Adipocyte (in vitro differentiated cells): ENCODE data around the gene ABO.
"Not testable (repeated sequence)": the region's sequence is repeated elsewhere in the genome, so short reads cannot be mapped to it uniquely, and the experiment has no call there.

Experiments used
- DNase-seq: peaks from one replicate; pipeline ENCODE4 v3.0.0-alpha.2; 2015; ENCODE audit warnings: low read depth
- H3K27me3 ChIP-seq: replicated peaks from 2 replicates; pipeline ENCODE4 v1.7.0; 2013; ENCODE audit warnings: mild to moderate bottlenecking, low read length, moderate library complexity; ENCODE audit not compliant: control insufficient read depth, insufficient read depth
- H3K36me3 ChIP-seq: 2 replicates; pipeline ENCODE4 v1.7.0; 2013; ENCODE audit warnings: low read length, mild to moderate bottlenecking, moderate library complexity; ENCODE audit not compliant: control insufficient read depth, insufficient read depth, severe bottlenecking
- H3K4me1 ChIP-seq: 2 replicates; pipeline ENCODE4 v1.7.0; 2013; ENCODE audit warnings: mild to moderate bottlenecking, low read length, moderate library complexity; ENCODE audit not compliant: control insufficient read depth, insufficient read depth
- H3K4me3 ChIP-seq: 2 replicates; pipeline ENCODE4 v1.7.0; 2013; ENCODE audit warnings: mild to moderate bottlenecking, low read length, moderate library complexity
- H3K9ac ChIP-seq: 2 replicates; pipeline ENCODE4 v1.7.0; 2013; ENCODE audit warnings: mild to moderate bottlenecking, low read length, moderate library complexity
- H3K9me3 ChIP-seq: 2 replicates; pipeline ENCODE4 v1.7.0; 2013; ENCODE audit warnings: mild to moderate bottlenecking, low read length, moderate library complexity; ENCODE audit not compliant: control insufficient read depth

Gene ABO

DNA sequence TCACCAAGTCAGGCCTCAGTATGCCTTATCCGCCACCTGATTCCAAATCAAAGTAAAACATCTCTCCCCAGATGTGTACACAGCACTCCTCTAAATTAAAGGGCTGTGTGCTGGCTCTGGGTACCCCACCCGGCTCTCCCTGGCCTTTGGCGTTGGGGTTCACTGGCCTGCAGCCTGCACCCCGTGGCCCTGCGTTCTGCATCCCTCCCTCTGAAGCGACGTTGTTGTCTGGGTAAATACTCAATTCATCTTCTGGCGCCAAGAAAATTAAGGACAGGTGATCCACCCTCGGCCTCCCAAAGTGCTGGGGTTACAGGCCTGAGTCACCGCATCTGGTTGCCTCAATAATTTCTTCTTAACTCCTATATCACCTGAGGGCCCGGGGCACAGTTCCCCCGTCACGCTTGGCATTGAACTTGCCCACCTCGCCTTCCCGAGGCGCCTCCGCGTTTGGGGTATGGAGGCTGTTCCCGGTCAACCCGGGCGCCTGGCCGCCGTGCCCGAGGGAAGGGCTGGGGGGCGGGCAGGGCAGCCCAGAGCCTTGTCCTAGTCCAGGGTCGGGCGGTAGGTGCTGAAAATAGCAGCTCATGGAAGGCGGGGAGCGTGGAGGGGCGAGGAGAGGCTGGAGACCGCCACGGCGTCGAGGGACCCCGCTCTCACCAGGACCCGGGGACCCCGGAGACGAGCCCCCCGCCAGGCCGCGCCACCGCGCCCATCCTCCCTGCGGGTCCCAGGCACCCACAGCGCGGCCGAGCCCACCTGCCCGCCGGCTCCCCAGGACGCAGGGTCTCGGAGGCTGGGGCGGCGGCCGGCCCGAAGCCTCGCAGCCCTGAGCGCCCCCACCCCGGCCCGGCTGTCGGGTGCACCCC, 531 bp downstream of the ABO start:
- no peak overlapping the region for H3K9ac ChIP-seq
- peaks cover 14% of the 10 kb centered on the region for H3K9me3 ChIP-seq
- H3K4me1 ChIP-seq = no peaks in the 10 kb centered on the region
- H3K36me3 ChIP-seq = no peaks in the 10 kb centered on the region
- no peak overlapping the region for H3K4me3 ChIP-seq
- DNase-seq = no peak
- peaks cover 50% of the 10 kb centered on the region for H3K27me3 ChIP-seq

DNA sequence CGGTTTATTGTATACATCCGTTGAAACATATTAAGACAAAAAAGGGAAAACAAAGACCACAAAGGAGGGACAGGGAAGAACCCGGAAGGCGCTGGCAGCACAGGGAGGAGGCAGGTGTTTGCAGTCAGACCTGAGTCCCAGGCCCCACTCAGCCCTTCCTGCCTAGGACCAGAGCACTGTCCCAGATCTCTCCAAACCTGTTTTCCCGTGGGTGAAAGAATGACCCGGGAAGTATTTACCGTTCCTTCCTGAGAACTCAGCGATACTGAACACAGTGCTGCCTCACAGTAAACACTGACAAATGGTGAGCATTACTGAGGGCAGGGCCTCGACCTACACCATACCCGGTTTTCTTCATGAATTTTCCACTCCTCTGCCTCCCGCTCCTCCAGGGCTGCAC, 1.2 kb downstream of the ABO start:
- Histone ChIP-seq H3K27me3 (peaks cover 46% of the 10 kb centered on the region), H3K9ac (no peak overlapping the region), H3K36me3 (no peaks in the 10 kb centered on the region), H3K4me3 (no peak overlapping the region), H3K4me1 (no peaks in the 10 kb centered on the region), H3K9me3 (peaks cover 13% of the 10 kb centered on the region)
- no peak for DNase-seq

DNA sequence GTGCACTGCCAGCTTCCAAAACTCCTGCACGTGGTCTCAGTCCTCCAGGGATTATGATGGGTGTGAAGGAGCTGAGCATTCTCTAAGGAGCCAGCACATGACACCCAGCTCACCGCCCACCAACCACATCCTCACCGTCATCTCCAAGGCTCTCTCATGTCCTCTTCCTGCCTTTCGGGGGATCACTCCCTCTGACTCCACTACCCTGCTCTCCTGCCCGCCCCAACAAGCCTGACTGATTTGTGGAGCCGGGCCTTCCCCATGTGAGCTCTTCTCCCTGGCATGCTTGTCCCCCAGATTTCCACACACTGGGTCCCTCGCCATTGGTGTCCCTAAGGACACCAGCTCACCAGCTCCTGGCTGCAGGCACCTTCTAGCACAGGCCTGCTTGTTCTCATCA, 1.9 kb downstream of the ABO start:
- H3K4me1 ChIP-seq = no peaks in the 10 kb centered on the region
- H3K36me3 ChIP-seq = no peaks in the 10 kb centered on the region
- no peak for DNase-seq
- peaks cover 46% of the 10 kb centered on the region for H3K27me3 ChIP-seq
- no peak overlapping the region for H3K9ac ChIP-seq
- H3K4me3 ChIP-seq = no peak overlapping the region
- H3K9me3 ChIP-seq = peaks cover 6% of the 10 kb centered on the region

DNA sequence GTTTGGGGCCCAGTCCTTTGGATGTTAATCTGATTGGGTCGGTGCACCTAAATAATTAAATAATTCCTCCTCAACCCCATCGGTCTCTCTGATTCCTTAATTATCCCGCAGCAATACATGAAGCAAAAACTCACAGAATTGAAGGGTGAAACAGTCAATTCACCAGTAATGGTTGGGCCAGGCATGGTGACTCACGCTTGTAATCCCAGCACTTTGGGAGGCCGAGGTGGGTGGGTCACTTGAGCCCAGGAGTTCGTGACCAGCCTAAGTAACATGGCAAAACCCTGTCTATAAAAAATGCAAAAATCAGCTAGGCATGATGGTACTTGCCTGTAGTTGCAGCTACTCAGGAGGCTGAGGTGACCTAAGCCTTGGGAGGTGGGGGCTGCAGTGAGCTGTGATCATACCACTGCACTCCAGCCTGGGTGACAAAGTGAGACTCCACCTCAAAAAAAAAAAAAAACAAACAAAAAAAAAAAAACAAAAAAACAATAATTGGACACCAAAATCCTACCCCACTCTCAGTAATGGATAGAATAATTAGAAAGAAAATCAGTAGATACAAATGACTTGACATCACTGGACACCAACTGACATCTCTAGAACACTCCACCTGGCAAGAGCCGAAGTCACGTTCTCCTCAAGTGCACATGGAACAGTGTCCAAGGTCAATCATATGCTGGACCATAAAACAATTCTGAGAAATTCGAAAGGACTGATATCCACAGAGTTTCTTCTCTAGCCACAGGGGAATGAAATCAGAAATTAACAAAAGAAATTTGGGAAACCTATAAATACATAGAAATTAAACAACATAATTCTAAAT, 5.3 kb downstream of the ABO start:
- Histone ChIP-seq H3K4me3 (no peak overlapping the region), H3K9ac (no peak overlapping the region), H3K4me1 (no peaks in the 10 kb centered on the region), H3K27me3 (peaks cover 36% of the 10 kb centered on the region), H3K36me3 (no peaks in the 10 kb centered on the region), H3K9me3 (no peaks in the 10 kb centered on the region)
- no peak for DNase-seq

DNA sequence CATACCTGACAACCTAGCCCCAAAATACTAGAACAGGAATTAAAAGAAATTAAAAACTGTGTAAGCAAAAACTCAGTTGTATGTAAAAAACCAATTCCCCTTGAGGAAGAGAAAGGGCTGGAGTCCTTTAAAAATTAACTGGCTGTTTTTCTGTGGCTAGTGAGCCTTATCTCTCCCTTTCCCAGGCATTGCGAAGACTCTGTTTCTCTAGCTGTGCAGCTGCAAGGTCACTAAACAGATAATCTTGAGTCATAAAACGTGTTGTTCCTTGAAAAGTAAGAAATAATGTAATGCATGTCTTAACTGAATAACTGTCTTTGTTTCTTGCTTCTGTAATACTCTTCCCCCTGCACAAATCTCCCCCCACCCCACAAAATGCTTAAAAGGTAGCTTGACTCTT, 5.9 kb downstream of the ABO start:
- not testable (repeated sequence) for H3K9me3 ChIP-seq, H3K36me3 ChIP-seq, H3K4me1 ChIP-seq, H3K9ac ChIP-seq, H3K4me3 ChIP-seq, DNase-seq
- peaks cover 34% of the 10 kb centered on the region for H3K27me3 ChIP-seq

DNA sequence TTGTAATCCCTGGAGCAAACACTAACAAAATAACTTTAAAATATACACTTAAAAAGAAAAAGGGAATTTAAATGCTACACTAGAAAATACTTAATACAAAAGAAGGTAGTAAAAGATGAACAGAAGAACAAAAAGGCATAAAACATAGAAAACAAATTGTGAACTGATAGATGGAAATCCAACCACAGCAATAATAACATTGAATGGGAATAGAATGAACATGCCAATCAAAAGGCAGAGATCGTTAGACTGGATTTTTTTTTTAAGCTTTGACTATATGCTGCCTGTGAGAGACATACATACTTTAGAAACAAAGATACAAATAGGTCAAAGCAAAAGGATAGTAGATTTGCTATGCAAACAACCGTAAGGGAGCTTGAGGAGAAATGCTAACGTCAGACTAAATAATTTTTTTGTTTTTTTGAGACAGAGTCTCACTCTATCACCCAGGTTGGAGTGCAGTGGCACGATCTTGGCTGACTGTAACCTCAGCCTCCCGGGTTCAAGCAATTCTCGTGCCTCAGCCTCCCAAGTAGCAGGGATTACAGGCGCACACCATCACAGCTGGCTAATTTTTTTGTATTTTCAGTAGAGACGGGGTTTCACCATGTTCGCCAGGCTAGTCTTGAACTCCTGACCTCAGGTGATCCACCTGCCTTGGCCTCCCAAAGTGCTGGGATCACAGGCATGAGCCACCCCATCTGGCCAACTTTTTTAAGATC, 6.5 kb downstream of the ABO start:
- peaks cover 32% of the 10 kb centered on the region for H3K27me3 ChIP-seq
- no peaks in the 10 kb centered on the region for H3K4me1 ChIP-seq
- no peak for DNase-seq
- H3K9me3 ChIP-seq = no peaks in the 10 kb centered on the region
- H3K9ac ChIP-seq = no peak overlapping the region
- H3K36me3 ChIP-seq = no peaks in the 10 kb centered on the region
- no peak overlapping the region for H3K4me3 ChIP-seq

DNA sequence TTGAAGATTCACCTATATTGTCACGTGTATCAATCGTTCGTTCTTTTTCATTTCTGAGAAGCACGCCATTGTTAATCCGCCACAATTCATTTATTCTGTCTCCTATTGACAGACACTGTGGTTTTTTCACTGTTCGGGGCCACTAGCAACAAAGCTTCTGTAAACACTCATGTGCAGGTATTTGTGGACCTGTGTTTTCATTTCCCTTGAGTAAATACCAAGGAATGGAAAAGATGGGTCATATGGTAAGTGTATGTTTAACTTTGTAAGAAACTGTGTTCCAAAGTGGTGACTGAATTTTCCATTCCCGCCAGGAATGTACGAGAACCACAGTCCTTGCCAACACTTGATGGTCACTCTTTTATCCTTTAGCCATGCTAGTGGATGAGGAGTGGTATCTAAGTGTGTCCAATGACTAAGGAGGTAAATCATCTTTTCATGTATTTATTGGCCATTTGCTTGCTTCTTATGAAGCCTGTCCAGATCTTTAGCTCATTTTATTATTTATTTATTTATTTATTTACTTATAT, 10.7 kb downstream of the ABO start:
- H3K4me1 ChIP-seq = no peaks in the 10 kb centered on the region
- H3K4me3 ChIP-seq = no peak overlapping the region
- H3K9ac ChIP-seq = no peak overlapping the region
- H3K36me3 ChIP-seq = no peaks in the 10 kb centered on the region
- peaks cover 32% of the 10 kb centered on the region for H3K27me3 ChIP-seq
- no peak for DNase-seq
- peaks cover 6% of the 10 kb centered on the region for H3K9me3 ChIP-seq

DNA sequence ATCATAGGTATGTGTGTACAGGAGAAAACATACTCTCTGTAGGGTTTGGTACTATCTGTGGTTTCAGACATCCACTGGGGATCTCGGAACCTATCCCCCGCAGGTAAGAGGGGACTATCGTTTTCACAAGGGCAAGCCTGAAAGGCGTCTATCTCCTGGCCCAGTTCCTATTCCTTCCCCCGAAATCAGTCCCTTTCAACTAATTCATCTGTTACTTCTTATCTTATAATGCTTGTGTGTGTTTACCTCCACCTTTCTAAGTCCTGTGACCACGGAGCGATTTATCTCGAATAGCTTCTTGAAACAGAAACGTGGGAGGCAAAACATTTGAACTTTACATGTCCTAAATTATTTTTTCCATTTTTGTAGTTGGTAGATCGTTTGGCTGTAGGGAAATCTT, 11.4 kb downstream of the ABO start:
- no peak for DNase-seq

DNA sequence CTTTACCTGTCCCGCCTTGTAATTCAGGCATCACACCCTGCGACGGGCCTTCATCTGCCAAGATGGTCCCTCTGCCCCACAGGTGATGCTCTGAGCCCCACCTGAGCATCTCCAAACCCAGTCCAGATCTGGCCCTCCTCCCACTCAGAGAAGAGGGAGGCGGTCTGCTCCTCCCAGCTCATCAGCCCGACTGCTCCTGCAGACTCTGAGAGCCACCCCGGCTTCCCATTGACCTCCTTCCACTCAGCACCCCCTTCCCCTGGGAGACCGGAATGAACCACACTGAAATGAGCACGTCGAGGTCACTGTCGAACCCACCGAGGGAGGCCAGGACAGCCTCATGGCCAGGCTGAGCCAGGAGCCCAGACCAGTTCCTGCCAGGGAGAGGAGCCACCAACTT, 12.8 kb downstream of the ABO start:
- H3K4me1 ChIP-seq = no peaks in the 10 kb centered on the region
- H3K27me3 ChIP-seq = peaks cover 20% of the 10 kb centered on the region
- no peak for DNase-seq
- no peak overlapping the region for H3K9ac ChIP-seq
- no peak overlapping the region for H3K4me3 ChIP-seq
- H3K36me3 ChIP-seq = no peaks in the 10 kb centered on the region
- H3K9me3 ChIP-seq = peaks cover 6% of the 10 kb centered on the region

More for the DNA sequence above, 11.4 kb downstream of the ABO start:
- Histone ChIP-seq H3K9me3 (peaks cover 6% of the 10 kb centered on the region), H3K4me3 (no peak overlapping the region), H3K36me3 (no peaks in the 10 kb centered on the region), H3K27me3 (peaks cover 29% of the 10 kb centered on the region), H3K9ac (no peak overlapping the region), H3K4me1 (no peaks in the 10 kb centered on the region)

DNA sequence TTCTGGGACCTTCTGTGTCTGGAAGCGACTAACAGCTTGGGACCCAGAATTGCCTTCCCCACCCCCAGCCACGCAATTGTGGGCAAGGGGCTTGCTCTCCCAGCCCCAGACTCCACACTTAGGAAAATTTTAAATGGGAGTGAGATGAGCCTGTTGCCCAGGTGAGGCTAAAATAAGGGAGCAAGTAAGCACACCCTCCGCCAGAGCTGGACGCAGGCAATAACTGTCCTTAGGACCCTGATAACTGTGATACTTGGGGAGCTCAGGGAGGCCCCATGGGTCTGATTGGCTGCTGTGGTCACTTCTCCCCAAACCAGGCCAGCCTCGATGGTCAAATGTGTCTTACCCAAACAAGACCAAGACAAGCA, 13.3 kb downstream of the ABO start:
- Histone ChIP-seq H3K36me3 (no peaks in the 10 kb centered on the region), H3K4me1 (no peaks in the 10 kb centered on the region), H3K9me3 (peaks cover 6% of the 10 kb centered on the region), H3K9ac (no peak overlapping the region), H3K27me3 (peaks cover 25% of the 10 kb centered on the region), H3K4me3 (no peak overlapping the region)
- DNase-seq = no peak
